ENCODE results near the gene RPS3.

RPS3 gene

GRCh38 chr11:75425422-75425821, 26.1 kb downstream of the RPS3 start:
- ChIA-PET POLR2A (no interaction called here), CTCF (interaction anchor here (0.5 to 1.8 kb wide), 5 partner anchors 17 to 506 kb away, joined by 3 to 6 read pairs (median 4); no protein-coding TSS in a partner anchor)
- Histone ChIP-seq H3K9me3 (ENCODE audit: control insufficient read depth, insufficient read depth, low read depth, low read length) (no peaks in the 10 kb centered on the region), H3K4me3 (ENCODE audit: low read depth, low read length) (no peak overlapping the region), H3K36me3 (ENCODE audit: control insufficient read depth in 2 of 2, insufficient read depth in 1 of 2, low read length in 2 of 2) (peaks cover 0 to 17% of the 10 kb centered on the region in 2 experiments; a peak in 1 of 3 replicates), H3K4me1 (ENCODE audit: control insufficient read depth, insufficient read depth, low read length) (no peaks in the 10 kb centered on the region), H3K27ac (ENCODE audit: extremely low read depth, low read depth, low read length) (no peak overlapping the region)
- no peak for TF ChIP-seq ZFP69B (tag by site-specific recombination; IDR thresholded peaks at IDR 0.05)
- no peak for TF ChIP-seq ZNF548 (tag by site-specific recombination; IDR thresholded peaks at IDR 0.05)
- no peak for TF ChIP-seq FEZF1 (tag by site-specific recombination; IDR thresholded peaks at IDR 0.05)
- TF ChIP-seq RBAK (tag by site-specific recombination; IDR thresholded peaks at IDR 0.05), result no peak
- no peak for TF ChIP-seq ZNF292 (tag by site-specific recombination; IDR thresholded peaks at IDR 0.05; ENCODE audit: borderline replicate concordance, low read depth)

DNA sequence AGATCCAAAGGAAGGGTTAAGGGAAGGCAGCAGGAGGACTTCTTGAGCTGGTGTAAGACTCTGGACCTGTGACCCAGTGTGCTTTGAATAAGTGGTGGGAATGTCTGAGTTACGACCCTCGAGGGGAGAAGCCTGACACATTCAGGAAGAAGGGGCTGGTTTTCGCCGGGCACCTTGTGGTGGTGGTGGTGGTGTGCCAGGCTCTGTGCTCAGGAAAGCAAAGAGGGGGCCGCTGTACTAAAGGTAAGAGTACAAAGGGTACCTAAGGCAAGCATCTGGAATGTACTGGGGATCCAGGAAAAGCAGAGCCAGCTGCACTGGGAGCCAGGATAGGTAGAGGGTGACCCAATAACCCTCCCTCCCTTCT, 27.4 kb downstream of the RPS3 start:
- no peak overlapping the region for H3K27ac ChIP-seq (ENCODE audit: extremely low read depth, low read depth, low read length)
- CTCF ChIA-PET, result interaction anchor here (0.7 to 2.0 kb wide), 3 partner anchors 19 to 39 kb away, joined by 3 to 8 read pairs (median 3); no protein-coding TSS in a partner anchor
- TF ChIP-seq TRIM28 (IDR thresholded peaks at IDR 0.05; ENCODE audit: borderline replicate concordance, low read length) (no peak), ZNF2 (tag by site-specific recombination; IDR thresholded peaks at IDR 0.05) (no peak), OVOL3 (tag by site-specific recombination; IDR thresholded peaks at IDR 0.05) (no peak), SETDB1 (IDR thresholded peaks at IDR 0.05; ENCODE audit: insufficient read length, low read length) (no peak), KLF1 (tag by site-specific recombination; IDR thresholded peaks at IDR 0.05) (no peak), ZNF585B (tag by site-specific recombination; IDR thresholded peaks at IDR 0.05) (no peak), ZNF112 (tag by site-specific recombination; IDR thresholded peaks at IDR 0.05) (no peak), WT1 (tag by site-specific recombination; IDR thresholded peaks at IDR 0.05) (no peak), INSM2 (tag by site-specific recombination; IDR thresholded peaks at IDR 0.05) (no peak), ZNF677 (tag by site-specific recombination; IDR thresholded peaks at IDR 0.05) (no peak), ZNF571 (tag by site-specific recombination; IDR thresholded peaks at IDR 0.05) (no peak), ZBTB11 (tag by site-specific recombination; conservative IDR thresholded peaks at IDR 0.05; ENCODE audit: low read depth) (no peak), ZNF701 (tag by site-specific recombination; IDR thresholded peaks at IDR 0.05) (no peak), ZNF324 (tag by site-specific recombination; IDR thresholded peaks at IDR 0.05) (no peak), ZFP37 (tag by site-specific recombination; IDR thresholded peaks at IDR 0.05) (no peak), ZNF18 (tag by site-specific recombination; IDR thresholded peaks at IDR 0.05) (no peak), RBAK (tag by site-specific recombination; IDR thresholded peaks at IDR 0.05) (no peak), ZFP69B (tag by site-specific recombination; IDR thresholded peaks at IDR 0.05) (no peak)
- TF ChIP-seq, protein P1, sequence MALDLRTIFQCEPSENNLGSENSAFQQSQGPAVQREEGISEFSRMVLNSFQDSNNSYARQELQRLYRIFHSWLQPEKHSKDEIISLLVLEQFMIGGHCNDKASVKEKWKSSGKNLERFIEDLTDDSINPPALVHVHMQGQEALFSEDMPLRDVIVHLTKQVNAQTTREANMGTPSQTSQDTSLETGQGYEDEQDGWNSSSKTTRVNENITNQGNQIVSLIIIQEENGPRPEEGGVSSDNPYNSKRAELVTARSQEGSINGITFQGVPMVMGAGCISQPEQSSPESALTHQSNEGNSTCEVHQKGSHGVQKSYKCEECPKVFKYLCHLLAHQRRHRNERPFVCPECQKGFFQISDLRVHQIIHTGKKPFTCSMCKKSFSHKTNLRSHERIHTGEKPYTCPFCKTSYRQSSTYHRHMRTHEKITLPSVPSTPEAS (tag by site-specific recombination; IDR thresholded peaks at IDR 0.05), result no peak
- TF ChIP-seq, protein P2, sequence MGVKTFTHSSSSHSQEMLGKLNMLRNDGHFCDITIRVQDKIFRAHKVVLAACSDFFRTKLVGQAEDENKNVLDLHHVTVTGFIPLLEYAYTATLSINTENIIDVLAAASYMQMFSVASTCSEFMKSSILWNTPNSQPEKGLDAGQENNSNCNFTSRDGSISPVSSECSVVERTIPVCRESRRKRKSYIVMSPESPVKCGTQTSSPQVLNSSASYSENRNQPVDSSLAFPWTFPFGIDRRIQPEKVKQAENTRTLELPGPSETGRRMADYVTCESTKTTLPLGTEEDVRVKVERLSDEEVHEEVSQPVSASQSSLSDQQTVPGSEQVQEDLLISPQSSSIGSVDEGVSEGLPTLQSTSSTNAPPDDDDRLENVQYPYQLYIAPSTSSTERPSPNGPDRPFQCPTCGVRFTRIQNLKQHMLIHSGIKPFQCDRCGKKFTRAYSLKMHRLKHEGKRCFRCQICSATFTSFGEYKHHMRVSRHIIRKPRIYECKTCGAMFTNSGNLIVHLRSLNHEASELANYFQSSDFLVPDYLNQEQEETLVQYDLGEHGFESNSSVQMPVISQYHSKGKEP (tag by site-specific recombination; IDR thresholded peaks at IDR 0.05), result no peak
- no peak overlapping the region for H3K4me3 ChIP-seq (ENCODE audit: low read depth, low read length)
- no peaks in the 10 kb centered on the region for H3K4me1 ChIP-seq (ENCODE audit: control insufficient read depth, insufficient read depth, low read length)
- no peaks in the 10 kb centered on the region for H3K9me3 ChIP-seq (ENCODE audit: control insufficient read depth, insufficient read depth, low read depth, low read length)
- H3K36me3 ChIP-seq (ENCODE audit: control insufficient read depth in 2 of 2, insufficient read depth in 1 of 2, low read length in 2 of 2), result peaks cover 0 to 17% of the 10 kb centered on the region in 2 experiments; a peak in 1 of 3 replicates
- POLR2A ChIA-PET, result no interaction called here

All from HEK293 (cell line).